Limb (tissue), 2 donors: ENCODE results near the gene PELI2.
"Not testable (repeated sequence)": the region's sequence is repeated elsewhere in the genome, so short reads cannot be mapped to it uniquely, and the experiment has no call there.

ENCODE experiments used
- DNase-seq, 2 donors: peaks; one replicate each; pipeline ENCODE4 v3.0.0-alpha.2; 2016; ENCODE audit errors: extremely low spot score in 2 of 2

PELI2 gene

DNA sequence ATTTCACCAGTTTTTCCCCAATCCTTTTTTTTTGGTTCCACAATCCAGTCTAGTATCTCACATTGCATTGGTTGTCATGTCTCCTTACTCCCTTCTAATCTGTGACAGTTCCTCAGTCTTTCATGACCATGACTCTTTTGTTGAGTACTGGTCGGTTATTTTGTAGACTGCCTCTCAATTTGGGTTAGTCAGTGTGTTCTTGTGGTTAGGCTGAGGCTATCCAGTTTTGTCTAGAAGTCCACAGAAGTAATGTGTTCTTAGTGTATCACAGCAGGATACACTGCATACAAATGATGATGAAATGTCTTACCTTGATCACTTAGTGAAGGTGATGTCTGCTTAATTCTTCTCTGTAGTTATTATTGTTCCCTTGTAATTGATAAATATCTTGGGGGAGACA, 24.8 kb downstream of the PELI2 start:
- DNase-seq = no peak

DNA sequence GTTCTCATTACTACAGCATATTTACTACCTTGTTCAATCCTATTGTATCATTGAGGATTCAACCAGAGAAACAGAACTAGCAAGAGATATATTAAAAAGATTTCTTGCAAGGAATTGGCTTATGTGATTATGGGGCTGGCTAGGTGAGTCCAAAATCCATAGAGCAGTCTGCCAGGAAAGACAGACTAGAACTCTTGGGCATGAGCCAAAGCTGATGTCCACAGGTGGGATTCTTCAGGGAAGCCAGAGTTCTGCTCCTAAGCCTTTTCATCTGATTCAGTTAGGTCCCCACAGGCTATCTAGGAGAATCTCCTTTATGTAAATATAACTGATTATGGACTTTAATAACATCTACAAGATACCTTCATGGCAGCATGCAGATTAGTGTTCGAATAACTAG, 26.0 kb downstream of the PELI2 start:
- no peak for DNase-seq

- no peak for DNase-seq
These were observed 27.1 kb downstream of the PELI2 start for GRCh38 chr14:56145181-56145769.

GRCh38 chr14:56145965-56146364, 27.8 kb downstream of the PELI2 start:
- no peak for DNase-seq

DNA sequence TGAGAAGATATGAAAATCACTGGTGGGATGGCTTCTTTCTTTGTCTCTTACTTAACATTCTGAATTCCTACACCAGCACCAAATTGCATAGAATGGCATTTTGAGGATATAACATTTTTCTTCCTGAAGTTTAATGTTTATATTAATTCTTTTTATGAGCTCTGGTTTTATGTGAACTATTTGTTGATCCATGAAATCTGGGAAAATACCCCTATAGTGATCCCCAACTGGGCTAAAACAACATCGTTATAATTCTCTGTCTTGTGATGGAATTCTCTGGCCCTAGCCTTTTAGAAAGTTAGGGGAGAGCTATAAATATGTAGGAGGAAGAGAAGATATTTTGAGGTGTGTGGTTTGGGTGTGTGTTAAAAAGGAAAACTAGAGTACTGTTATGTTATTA, 29.2 kb downstream of the PELI2 start:
- no peak for DNase-seq

DNA sequence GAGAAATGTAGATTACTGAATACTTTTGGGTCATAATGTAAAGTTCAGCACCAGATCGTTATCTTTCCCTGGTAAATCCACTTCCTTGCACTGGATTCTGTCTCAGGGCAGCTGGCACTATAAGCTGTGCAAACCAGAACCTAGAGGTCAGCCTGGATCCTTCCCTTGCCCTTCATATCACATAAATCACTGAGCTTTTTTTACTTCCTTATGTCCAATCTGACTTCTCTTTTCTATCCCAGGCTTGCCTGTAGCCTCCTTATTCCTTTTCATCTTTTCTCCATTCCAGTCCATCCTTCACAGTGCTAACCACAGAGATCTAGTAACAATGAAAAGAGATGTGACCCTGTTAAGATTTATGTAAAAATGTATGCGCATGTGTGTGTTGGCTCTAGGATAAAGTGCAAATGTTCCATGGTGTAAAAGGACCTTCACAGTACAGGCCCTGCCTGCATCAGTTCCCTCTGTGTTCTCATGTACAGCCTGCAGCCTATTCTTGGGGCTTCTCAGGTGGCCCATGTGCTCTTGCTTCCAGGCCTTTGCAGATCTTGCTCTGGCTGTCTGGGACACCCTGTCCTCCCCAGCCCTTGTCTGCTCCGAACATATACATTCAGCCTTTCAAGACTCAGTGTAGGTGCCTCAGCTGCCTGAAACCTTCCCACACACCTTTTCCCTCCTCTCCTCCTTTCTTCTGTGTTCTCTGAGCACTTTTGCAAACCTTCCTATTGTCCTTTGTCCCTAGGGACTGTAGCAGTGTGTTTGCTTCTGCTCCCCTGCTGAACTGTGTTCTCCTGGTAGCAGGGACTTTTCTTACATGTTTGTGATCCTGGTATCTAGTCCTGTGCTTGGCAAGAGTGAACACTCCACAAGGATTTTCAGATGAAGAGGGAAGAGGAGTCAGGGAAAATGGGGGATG, 30.0 kb downstream of the PELI2 start:
- no peak for DNase-seq

GRCh38 chr14:56149151-56149550, 30.9 kb downstream of the PELI2 start:
- no peak for DNase-seq

DNA sequence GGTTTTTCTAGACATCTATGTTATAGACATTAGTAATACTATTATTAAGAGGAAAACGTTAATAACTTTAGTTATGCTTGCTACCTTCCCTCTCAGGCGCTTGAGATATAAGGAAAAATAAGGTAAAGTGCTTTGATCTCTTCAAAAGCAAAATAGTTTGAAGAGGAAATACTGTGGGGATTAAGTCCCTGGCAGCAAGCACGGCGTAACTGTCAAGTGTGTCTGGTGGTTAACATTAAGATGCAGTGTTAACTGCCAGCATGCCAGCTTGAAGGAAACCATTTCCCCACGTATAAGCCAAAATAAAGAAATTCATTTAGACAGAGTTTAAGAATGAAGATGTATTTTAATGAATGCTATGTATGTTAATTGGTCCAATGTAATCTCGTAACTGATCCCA, 31.8 kb downstream of the PELI2 start:
- no peak for DNase-seq

- no peak for DNase-seq
These were observed 32.6 kb downstream of the PELI2 start for GRCh38 chr14:56150645-56151345.

DNA sequence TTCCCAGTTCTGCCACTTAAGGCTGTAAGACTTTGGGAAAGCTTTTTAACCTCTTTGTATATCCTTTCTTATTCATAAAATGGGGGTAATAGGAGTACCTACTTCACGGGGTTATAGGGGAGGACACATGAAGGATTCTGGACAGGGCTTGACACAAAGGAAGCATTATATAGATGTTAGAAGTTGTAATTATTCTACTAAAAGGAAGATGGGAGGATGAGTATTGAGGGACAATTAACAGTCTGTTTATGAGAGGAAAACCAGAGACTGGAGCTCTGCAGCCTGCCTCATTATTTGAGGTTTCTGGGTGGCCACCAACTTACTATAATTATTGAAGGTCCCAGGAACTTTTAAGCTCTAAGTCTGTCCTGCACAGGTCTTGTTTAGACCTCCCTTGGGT, 34.0 kb downstream of the PELI2 start:
- no peak for DNase-seq

- DNase-seq = no peak
These were observed 35.1 kb downstream of the PELI2 start for GRCh38 chr14:56153267-56153666.

DNA sequence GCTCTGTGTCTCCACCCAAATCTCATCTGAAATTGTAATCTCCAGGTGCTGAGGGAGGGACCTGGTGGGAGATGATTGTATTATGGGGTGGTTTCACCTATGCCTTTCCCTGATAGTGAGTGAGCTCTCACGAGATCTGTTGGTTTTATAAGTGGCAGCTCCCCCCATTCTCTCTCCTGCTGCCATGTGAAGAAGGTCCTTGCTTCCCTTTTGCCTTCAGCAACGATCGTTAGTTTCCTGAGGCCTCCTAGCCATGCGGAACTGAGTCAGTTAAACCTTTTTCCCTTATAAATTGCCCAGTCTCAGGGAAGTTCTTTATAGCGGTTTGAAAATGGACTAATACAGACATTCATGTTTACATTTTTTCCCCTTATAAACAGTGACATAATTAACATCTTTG, 36.1 kb downstream of the PELI2 start:
- DNase-seq = no peak

DNA sequence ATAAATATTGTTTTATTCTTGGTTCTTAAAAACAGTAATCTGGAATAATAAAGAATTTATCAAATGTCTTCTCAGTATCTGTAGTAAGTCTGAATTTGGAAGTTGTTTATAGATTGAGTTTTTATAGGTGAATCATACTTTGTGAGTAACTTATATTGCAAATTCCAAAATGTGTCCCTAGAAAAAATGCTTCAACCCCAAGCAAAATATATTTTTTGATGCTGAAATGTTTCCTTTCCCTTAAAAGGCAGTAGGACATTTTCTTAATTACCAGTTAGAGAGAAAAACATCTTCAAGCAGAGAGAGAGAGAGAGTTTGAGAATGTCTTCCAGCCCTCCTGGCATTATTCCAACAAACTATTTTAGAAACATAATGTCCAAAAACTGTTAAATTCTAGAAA, 37.9 kb downstream of the PELI2 start:
- no peak for DNase-seq

DNA sequence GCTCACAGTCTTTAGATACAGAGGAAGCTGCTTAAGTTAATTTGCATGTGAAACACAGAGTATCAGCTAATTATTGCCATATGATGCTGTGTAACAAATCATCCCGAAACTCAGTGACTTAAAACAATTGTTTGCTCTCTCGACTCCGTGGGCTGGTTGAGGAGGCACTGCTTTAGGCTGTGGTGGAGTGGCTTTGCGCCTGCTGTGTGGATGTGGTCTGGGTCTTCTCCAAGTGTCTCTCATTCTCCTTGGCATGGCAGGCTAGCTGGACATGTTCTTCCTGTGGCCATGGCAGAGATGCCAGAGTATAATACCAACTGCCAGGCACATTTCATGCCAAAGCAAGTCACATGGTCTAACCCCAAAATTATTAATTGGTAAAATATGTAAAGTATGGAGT, 40.9 kb downstream of the PELI2 start:
- no peak for DNase-seq

GRCh38 chr14:56160088-56160487, 41.9 kb downstream of the PELI2 start:
- no peak for DNase-seq

DNA sequence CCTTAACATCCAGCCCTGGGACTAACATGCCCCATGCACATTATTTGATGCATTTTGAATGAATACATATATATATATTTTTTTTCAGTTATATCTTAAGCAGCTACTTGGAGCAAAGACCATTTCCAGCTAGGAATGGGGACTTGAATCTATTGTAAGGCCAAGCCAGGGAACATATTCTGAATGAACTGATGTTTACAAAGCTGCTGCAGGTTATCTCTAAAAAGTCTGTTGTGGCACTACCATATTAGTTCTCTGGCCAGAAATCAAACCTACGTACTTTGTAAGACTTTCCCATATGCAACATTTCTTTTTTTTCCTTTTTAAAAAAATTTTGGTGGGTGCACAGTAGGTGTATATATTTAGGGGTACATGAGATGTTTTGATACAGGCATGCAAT, 43.4 kb downstream of the PELI2 start:
- DNase-seq = no peak

GRCh38 chr14:56162476-56162875, 44.3 kb downstream of the PELI2 start:
- no peak for DNase-seq

- not testable (repeated sequence) for DNase-seq
These were observed 48.4 kb downstream of the PELI2 start for GRCh38 chr14:56166579-56166978.

DNA sequence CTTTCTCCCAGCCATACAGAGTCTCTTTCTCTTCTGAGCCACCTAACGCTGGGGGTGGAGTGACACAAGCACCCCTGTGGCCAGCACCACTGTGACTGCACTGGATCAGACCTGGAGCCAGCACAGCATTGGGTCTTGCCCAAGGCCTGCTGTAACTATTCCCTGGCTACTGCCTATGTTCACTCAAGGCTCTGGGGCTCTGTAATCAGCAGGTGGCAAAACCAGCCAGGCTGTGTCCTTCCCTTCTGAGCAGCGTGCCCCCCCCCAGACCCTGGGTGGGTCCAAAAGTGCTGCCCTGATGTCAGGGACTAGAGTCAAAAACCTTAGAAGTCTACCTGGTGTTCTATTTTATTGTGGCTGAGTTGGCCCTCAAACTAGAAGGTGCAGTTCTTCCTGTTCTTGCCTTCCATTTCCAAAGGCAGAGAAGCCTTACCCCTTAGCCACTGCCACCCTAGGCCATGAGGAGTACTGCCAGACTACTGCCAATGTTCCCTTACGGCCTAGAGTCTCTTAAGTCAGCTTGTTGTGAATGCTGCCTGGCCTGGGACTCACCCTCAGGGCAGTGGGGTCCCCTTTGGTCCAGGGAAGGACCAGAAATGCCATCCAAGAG, 49.9 kb downstream of the PELI2 start:
- DNase-seq = no peak

GRCh38 chr14:56170028-56170427, 51.8 kb downstream of the PELI2 start:
- DNase-seq = no peak

DNA sequence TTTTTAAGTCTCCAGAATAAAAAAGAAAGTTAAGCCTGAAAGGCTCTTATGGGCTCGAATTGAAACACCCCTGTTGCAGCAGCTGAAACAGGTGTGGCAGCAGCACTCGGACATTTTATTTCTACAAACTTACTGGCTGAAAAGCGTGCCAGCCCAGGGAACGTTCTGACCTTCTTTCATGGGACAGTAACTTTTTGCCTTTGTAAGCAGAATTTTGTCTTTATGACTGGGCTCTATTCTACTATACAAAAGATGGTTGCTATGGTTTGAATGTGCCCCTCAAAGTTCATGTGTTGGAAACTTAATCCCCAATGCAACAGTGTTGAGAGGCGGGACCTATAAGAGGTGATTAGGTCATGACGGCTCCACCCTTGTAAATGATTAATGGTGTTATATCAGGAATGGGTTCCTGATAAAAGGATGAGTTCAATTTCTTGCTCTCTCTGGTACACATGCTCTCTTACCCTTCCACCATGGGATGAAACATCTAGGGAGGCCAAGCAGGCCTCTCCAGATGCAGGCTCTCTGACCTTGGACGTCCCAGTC, 52.7 kb downstream of the PELI2 start:
- DNase-seq = no peak

- no peak for DNase-seq
These were observed 53.9 kb downstream of the PELI2 start for GRCh38 chr14:56172074-56172473.
